ENCODE measurements around the gene SLC22A3.

The SLC22A3 gene

GRCh38 chr6:160316261-160316660, 31.9 kb upstream of the SLC22A3 start:
- ATAC-seq (ENCODE audit: low read depth) = no peak
- H3K4me3 ChIP-seq (ENCODE audit: severe bottlenecking) = no peak overlapping the region
- peaks cover 9% of the 10 kb centered on the region for H3K4me1 ChIP-seq (ENCODE audit: insufficient read depth, poor library complexity, severe bottlenecking)
- H3K36me3 ChIP-seq (ENCODE audit: low read depth) = no peaks in the 10 kb centered on the region
- peaks cover 20% of the 10 kb centered on the region for H3K9me3 ChIP-seq (ENCODE audit: severe bottlenecking)
- H3K27ac ChIP-seq (ENCODE audit: poor library complexity, severe bottlenecking) = no peak overlapping the region
- no peak for DNase-seq (ENCODE audit: low spot score)
- TF ChIP-seq CTCF (IDR thresholded peaks at IDR 0.05; ENCODE audit: poor library complexity, severe bottlenecking) = no peak
- no peaks in the 10 kb centered on the region for H3K27me3 ChIP-seq (ENCODE audit: insufficient read depth, poor library complexity, severe bottlenecking)

GRCh38 chr6:160319246-160319645, 28.9 kb upstream of the SLC22A3 start:
- Histone ChIP-seq H3K36me3 (ENCODE audit: low read depth) (no peaks in the 10 kb centered on the region), H3K4me1 (ENCODE audit: insufficient read depth, poor library complexity, severe bottlenecking) (peaks cover 9% of the 10 kb centered on the region), H3K27me3 (ENCODE audit: insufficient read depth, poor library complexity, severe bottlenecking) (no peaks in the 10 kb centered on the region), H3K9me3 (ENCODE audit: severe bottlenecking) (peaks cover 3% of the 10 kb centered on the region), H3K27ac (ENCODE audit: poor library complexity, severe bottlenecking) (no peak overlapping the region), H3K4me3 (ENCODE audit: severe bottlenecking) (no peak overlapping the region)
- DNase-seq (ENCODE audit: low spot score) (no peak), ATAC-seq (ENCODE audit: low read depth) (no peak)
- TF ChIP-seq CTCF (IDR thresholded peaks at IDR 0.05; ENCODE audit: poor library complexity, severe bottlenecking) = no peak

GRCh38 chr6:160321729-160322505, 26.3 kb upstream of the SLC22A3 start:
- no peak overlapping the region for H3K27ac ChIP-seq (ENCODE audit: poor library complexity, severe bottlenecking)
- no peaks in the 10 kb centered on the region for H3K27me3 ChIP-seq (ENCODE audit: insufficient read depth, poor library complexity, severe bottlenecking)
- H3K36me3 ChIP-seq (ENCODE audit: low read depth) = no peaks in the 10 kb centered on the region
- H3K4me1 ChIP-seq (ENCODE audit: insufficient read depth, poor library complexity, severe bottlenecking) = no peaks in the 10 kb centered on the region
- H3K9me3 ChIP-seq (ENCODE audit: severe bottlenecking) = no peaks in the 10 kb centered on the region
- no peak for TF ChIP-seq CTCF (IDR thresholded peaks at IDR 0.05; ENCODE audit: poor library complexity, severe bottlenecking)
- DNase-seq (ENCODE audit: low spot score) (no peak), ATAC-seq (ENCODE audit: low read depth) (no peak)
- no peak overlapping the region for H3K4me3 ChIP-seq (ENCODE audit: severe bottlenecking)

- Histone ChIP-seq H3K27me3 (ENCODE audit: insufficient read depth, poor library complexity, severe bottlenecking) (no peaks in the 10 kb centered on the region), H3K4me1 (ENCODE audit: insufficient read depth, poor library complexity, severe bottlenecking) (no peaks in the 10 kb centered on the region), H3K9me3 (ENCODE audit: severe bottlenecking) (no peaks in the 10 kb centered on the region), H3K4me3 (ENCODE audit: severe bottlenecking) (no peak overlapping the region), H3K36me3 (ENCODE audit: low read depth) (no peaks in the 10 kb centered on the region), H3K27ac (ENCODE audit: poor library complexity, severe bottlenecking) (no peak overlapping the region)
- ATAC-seq (ENCODE audit: low read depth) (no peak), DNase-seq (ENCODE audit: low spot score) (no peak)
- no peak for TF ChIP-seq CTCF (IDR thresholded peaks at IDR 0.05; ENCODE audit: poor library complexity, severe bottlenecking)
Measured at GRCh38 chr6:160327981-160328380, 20.2 kb upstream of the SLC22A3 start.

GRCh38 chr6:160328447-160328846, 19.7 kb upstream of the SLC22A3 start:
- no peak for TF ChIP-seq CTCF (IDR thresholded peaks at IDR 0.05; ENCODE audit: poor library complexity, severe bottlenecking)
- Histone ChIP-seq H3K4me3 (ENCODE audit: severe bottlenecking) (no peak overlapping the region), H3K4me1 (ENCODE audit: insufficient read depth, poor library complexity, severe bottlenecking) (no peaks in the 10 kb centered on the region), H3K36me3 (ENCODE audit: low read depth) (no peaks in the 10 kb centered on the region), H3K9me3 (ENCODE audit: severe bottlenecking) (no peaks in the 10 kb centered on the region), H3K27me3 (ENCODE audit: insufficient read depth, poor library complexity, severe bottlenecking) (no peaks in the 10 kb centered on the region), H3K27ac (ENCODE audit: poor library complexity, severe bottlenecking) (no peak overlapping the region)
- DNase-seq (ENCODE audit: low spot score) (no peak), ATAC-seq (ENCODE audit: low read depth) (no peak)
